Osteoblast (primary cell): ENCODE measurements around the gene KCNIP3. TPM values are rescaled to one million over a fixed set of nuclear protein-coding genes. Genes with fewer than 3 reads are reported as not detected.

Source experiments
- DNase-seq: peaks from one replicate; pipeline ENCODE4 v3.0.0; 2011; ENCODE audit warnings: low spot score, mixed read lengths; ENCODE audit not compliant: insufficient read length; ENCODE audit errors: missing footprints
- H2AFZ ChIP-seq: 2 replicates; pipeline ENCODE4 v1.6.0; 2011; ENCODE audit warnings: mild to moderate bottlenecking, low read length
- H3K27ac ChIP-seq: 2 replicates; pipeline ENCODE4 v1.5.1; 2011; ENCODE audit warnings: mild to moderate bottlenecking, low read depth, low read length, moderate library complexity
- H3K27me3 ChIP-seq: 2 replicates; pipeline ENCODE4 v1.6.0; 2012; ENCODE audit warnings: mild to moderate bottlenecking, control low read depth, inconsistent platforms, low read length, moderate library complexity; ENCODE audit not compliant: insufficient read depth
- H3K36me3 ChIP-seq: 2 replicates; pipeline ENCODE4 v1.5.1; 2011; ENCODE audit warnings: mild to moderate bottlenecking, low read length, control low read depth, moderate library complexity; ENCODE audit not compliant: insufficient read depth
- H3K4me1 ChIP-seq: 2 replicates; pipeline ENCODE4 v1.5.1; 2011; ENCODE audit warnings: mild to moderate bottlenecking, low read length, control low read depth, moderate library complexity; ENCODE audit not compliant: insufficient read depth
- H3K4me2 ChIP-seq: 2 replicates; pipeline ENCODE4 v1.6.0; 2011; ENCODE audit warnings: mild to moderate bottlenecking, low read length; ENCODE audit not compliant: insufficient read depth
- H3K4me3 ChIP-seq: fragments of 200-600 bp; sonication (generic); 3 replicates; pipeline ENCODE4 v1.5.1; 2012; ENCODE audit warnings: mild to moderate bottlenecking, low read length, inconsistent platforms; ENCODE audit not compliant: insufficient read depth
- H3K79me2 ChIP-seq: 2 replicates; pipeline ENCODE4 v1.6.0; 2012; ENCODE audit warnings: mild to moderate bottlenecking, low read length, control low read depth, inconsistent platforms; ENCODE audit not compliant: insufficient read depth
- H3K9me3 ChIP-seq: 2 replicates; pipeline ENCODE4 v1.5.1; 2011; ENCODE audit warnings: low read depth, low read length, control low read depth
- H4K20me1 ChIP-seq: 2 replicates; pipeline ENCODE4 v1.6.0; 2012; ENCODE audit warnings: mild to moderate bottlenecking, low read length, control low read depth; ENCODE audit not compliant: insufficient read depth
- total RNA-seq: library from RNA; depleted of rRNA; stranded (reverse); fragments of >200 nt; gene quantifications from 2 replicates; pipeline ENCODE4 v1.2.3, GENCODE V29; 2012
- TF ChIP-seq, protein P1 (sequence below): IDR thresholded peaks from 2 replicates; pipeline ENCODE4 v1.5.1; 2011; ENCODE audit warnings: mild to moderate bottlenecking, low read depth, low read length, moderate library complexity; ENCODE audit errors: extremely low read depth

The KCNIP3 gene
- total RNA-seq, 1 donor: under 0.01 TPM

GRCh38 chr2:95273566-95274290 is 23.4 kb upstream of the KCNIP3 start:
- Histone ChIP-seq H4K20me1 (no peaks in the 10 kb centered on the region), H3K27ac (no peak overlapping the region), H3K4me3 (no peak overlapping the region), H2AFZ (no peak overlapping the region), H3K36me3 (no peaks in the 10 kb centered on the region), H3K4me1 (peaks cover 5% of the 10 kb centered on the region), H3K4me2 (no peak overlapping the region), H3K27me3 (no peaks in the 10 kb centered on the region), H3K9me3 (no peaks in the 10 kb centered on the region), H3K79me2 (no peaks in the 10 kb centered on the region)
- peak; percentile 77 for DNase-seq
- TF ChIP-seq, protein P1, sequence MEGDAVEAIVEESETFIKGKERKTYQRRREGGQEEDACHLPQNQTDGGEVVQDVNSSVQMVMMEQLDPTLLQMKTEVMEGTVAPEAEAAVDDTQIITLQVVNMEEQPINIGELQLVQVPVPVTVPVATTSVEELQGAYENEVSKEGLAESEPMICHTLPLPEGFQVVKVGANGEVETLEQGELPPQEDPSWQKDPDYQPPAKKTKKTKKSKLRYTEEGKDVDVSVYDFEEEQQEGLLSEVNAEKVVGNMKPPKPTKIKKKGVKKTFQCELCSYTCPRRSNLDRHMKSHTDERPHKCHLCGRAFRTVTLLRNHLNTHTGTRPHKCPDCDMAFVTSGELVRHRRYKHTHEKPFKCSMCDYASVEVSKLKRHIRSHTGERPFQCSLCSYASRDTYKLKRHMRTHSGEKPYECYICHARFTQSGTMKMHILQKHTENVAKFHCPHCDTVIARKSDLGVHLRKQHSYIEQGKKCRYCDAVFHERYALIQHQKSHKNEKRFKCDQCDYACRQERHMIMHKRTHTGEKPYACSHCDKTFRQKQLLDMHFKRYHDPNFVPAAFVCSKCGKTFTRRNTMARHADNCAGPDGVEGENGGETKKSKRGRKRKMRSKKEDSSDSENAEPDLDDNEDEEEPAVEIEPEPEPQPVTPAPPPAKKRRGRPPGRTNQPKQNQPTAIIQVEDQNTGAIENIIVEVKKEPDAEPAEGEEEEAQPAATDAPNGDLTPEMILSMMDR: no peak

DNA sequence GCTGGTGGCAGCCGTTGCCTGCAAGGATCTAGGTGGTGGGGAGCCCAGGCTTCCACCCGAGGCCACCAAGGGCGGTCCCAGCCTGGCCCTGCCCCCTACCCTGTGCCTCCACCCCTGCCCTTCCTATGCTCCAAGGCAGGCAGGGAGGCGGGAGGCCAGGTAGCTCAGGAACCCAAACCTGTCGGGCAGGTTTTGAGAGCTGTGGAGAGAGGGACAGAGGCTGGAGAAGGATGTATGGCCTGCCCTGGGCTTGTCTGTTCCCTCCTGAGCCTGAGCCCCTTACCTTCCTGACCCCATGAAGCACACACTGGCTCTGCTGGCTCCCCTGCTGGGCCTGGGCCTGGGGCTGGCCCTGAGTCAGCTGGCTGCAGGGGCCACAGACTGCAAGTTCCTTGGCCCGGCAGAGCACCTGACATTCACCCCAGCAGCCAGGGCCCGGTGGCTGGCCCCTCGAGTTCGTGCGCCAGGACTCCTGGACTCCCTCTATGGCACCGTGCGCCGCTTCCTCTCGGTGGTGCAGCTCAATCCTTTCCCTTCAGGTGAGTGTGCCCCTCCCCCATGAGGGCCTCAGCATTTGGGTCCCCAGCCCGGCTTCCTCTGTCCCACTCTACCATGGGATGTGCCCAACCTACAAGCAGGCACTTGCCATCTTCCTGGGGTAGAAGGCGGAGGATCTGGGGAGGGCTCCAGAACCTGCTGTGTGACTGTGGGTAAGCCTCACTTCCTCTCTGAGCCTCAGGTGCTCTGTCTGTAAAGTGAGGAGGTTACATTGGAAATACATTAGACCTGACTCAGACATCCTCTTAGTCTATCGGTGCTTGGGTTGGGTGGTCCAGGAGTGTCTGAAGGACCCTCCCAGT is 22.6 kb upstream of the KCNIP3 start, which contains the start of gene PROM2:
Gene PROM2, plus strand, starts transcription at position 159 of the 860 bp plus-strand sequence. Its CDS starts 137 bp downstream, at position 296.
- H3K4me1 ChIP-seq: peaks cover 5% of the 10 kb centered on the region
- H2AFZ ChIP-seq: no peak within 1 kb of the TSS
- no peak within 1 kb of the TSS for H3K4me2 ChIP-seq
- TF ChIP-seq, protein P1: no peak
- no peak within 1 kb of the TSS for H3K27ac ChIP-seq
- peak; percentile 44 for DNase-seq
- no peaks in the 10 kb centered on the region for H3K36me3 ChIP-seq
- no peaks in the 10 kb centered on the region for H4K20me1 ChIP-seq
- no peaks in the 10 kb centered on the region for H3K9me3 ChIP-seq
- H3K27me3 ChIP-seq: no peaks in the 10 kb centered on the region
- no peaks in the 10 kb centered on the region for H3K79me2 ChIP-seq
- no peak within 1 kb of the TSS for H3K4me3 ChIP-seq

GRCh38 chr2:95275151-95275515 is 22.0 kb upstream of the KCNIP3 start:
- TF ChIP-seq, protein P1: no peak
- no peak overlapping the region for H3K4me3 ChIP-seq
- H3K9me3 ChIP-seq: no peaks in the 10 kb centered on the region
- H4K20me1 ChIP-seq: no peaks in the 10 kb centered on the region
- no peaks in the 10 kb centered on the region for H3K79me2 ChIP-seq
- H3K4me2 ChIP-seq: no peak overlapping the region
- H3K36me3 ChIP-seq: no peaks in the 10 kb centered on the region
- no peak for DNase-seq
- H2AFZ ChIP-seq: no peak overlapping the region
- H3K4me1 ChIP-seq: peaks cover 5% of the 10 kb centered on the region
- no peaks in the 10 kb centered on the region for H3K27me3 ChIP-seq
- H3K27ac ChIP-seq: no peak overlapping the region

- peak; percentile 73 for DNase-seq
- Histone ChIP-seq H2AFZ (no peak overlapping the region), H3K4me3 (no peak overlapping the region), H3K9me3 (no peaks in the 10 kb centered on the region), H3K79me2 (no peaks in the 10 kb centered on the region), H3K27ac (no peak overlapping the region), H4K20me1 (no peaks in the 10 kb centered on the region), H3K36me3 (no peaks in the 10 kb centered on the region), H3K4me1 (peaks cover 5% of the 10 kb centered on the region), H3K27me3 (no peaks in the 10 kb centered on the region), H3K4me2 (no peak overlapping the region)
- TF ChIP-seq, protein P1: no peak
Measured at GRCh38 chr2:95275601-95276243, 21.4 kb upstream of the KCNIP3 start.
